GM19324 (cell line): ENCODE data around the gene LIMK1.

Experiments
- ATAC-seq: cut with Tn5 transposase; IDR thresholded peaks from one replicate; pipeline ENCODE4 v1.9.1; 2021; ENCODE audit warnings: mild to moderate bottlenecking, moderate library complexity; ENCODE audit not compliant: unreplicated experiment, low FRiP score

The LIMK1 gene

GRCh38 chr7:74053589-74054186 lies 29.9 kb upstream of the LIMK1 start:
- no peak for ATAC-seq

GRCh38 chr7:74056096-74056915 lies 27.3 kb upstream of the LIMK1 start:
- ATAC-seq, result no peak

- no peak for ATAC-seq
Measured at GRCh38 chr7:74057216-74057925, 26.2 kb upstream of the LIMK1 start.

GRCh38 chr7:74057987-74058386 lies 25.6 kb upstream of the LIMK1 start:
- ATAC-seq, result no peak

- ATAC-seq, result no peak
Measured at GRCh38 chr7:74058486-74058885, 25.1 kb upstream of the LIMK1 start.

- no peak for ATAC-seq
Measured at GRCh38 chr7:74059037-74059436, 24.6 kb upstream of the LIMK1 start.

GRCh38 chr7:74059681-74060588 lies 23.7 kb upstream of the LIMK1 start:
- no peak for ATAC-seq

- no peak for ATAC-seq
Measured at GRCh38 chr7:74061840-74062539, 21.6 kb upstream of the LIMK1 start.

- no peak for ATAC-seq
Measured at GRCh38 chr7:74063223-74063641, 20.4 kb upstream of the LIMK1 start.

GRCh38 chr7:74063646-74064045 lies 20.0 kb upstream of the LIMK1 start:
- no peak for ATAC-seq

GRCh38 chr7:74064696-74065095 lies 18.9 kb upstream of the LIMK1 start:
- ATAC-seq, result no peak

- no peak for ATAC-seq
Measured at GRCh38 chr7:74066626-74067025, 17.0 kb upstream of the LIMK1 start.

- ATAC-seq, result no peak
Measured at GRCh38 chr7:74068378-74069085, 15.1 kb upstream of the LIMK1 start.

GRCh38 chr7:74069086-74069541 lies 14.5 kb upstream of the LIMK1 start:
- no peak for ATAC-seq

GRCh38 chr7:74069790-74070618 lies 13.6 kb upstream of the LIMK1 start:
- no peak for ATAC-seq

GRCh38 chr7:74070619-74070921 lies 13.0 kb upstream of the LIMK1 start:
- no peak for ATAC-seq

- ATAC-seq, result no peak
Measured at GRCh38 chr7:74071121-74071520, 12.5 kb upstream of the LIMK1 start.

GRCh38 chr7:74074770-74075169 lies 8.8 kb upstream of the LIMK1 start:
- no peak for ATAC-seq

- no peak for ATAC-seq
Measured at GRCh38 chr7:74078461-74078860, 5.1 kb upstream of the LIMK1 start.
